Liver (tissue), 9 donors: ENCODE measurements around the gene ADGRF5. TPM values are rescaled to one million over a fixed set of nuclear protein-coding genes. Genes with fewer than 3 reads are reported as not detected.

Experiments used
- DNase-seq: peaks from one replicate; pipeline ENCODE4 v3.0.0-alpha.2; 2017; ENCODE audit warnings: low spot score
- H3K27ac ChIP-seq, 2 donors: one replicate each; pipeline ENCODE4 v1.7.0; 2013; ENCODE audit warnings: inconsistent platforms in 2 of 2, low read length in 2 of 2, control low read depth in 1 of 2, low read depth in 1 of 2, mild to moderate bottlenecking in 1 of 2
- H3K27me3 ChIP-seq, 4 donors: one replicate each; pipeline versions ENCODE4 v1.6.1 to v1.7.0; 2013; ENCODE audit warnings: low read length in 3 of 4, inconsistent platforms in 1 of 4, mild to moderate bottlenecking in 1 of 4, moderate library complexity in 1 of 4; ENCODE audit not compliant: control insufficient read depth in 4 of 4, insufficient read depth in 4 of 4
- H3K36me3 ChIP-seq, 4 donors: one replicate each; pipeline versions ENCODE4 v1.6.1 to v1.7.0; 2013; ENCODE audit warnings: low read length in 3 of 4, mild to moderate bottlenecking in 3 of 4, low read depth in 1 of 4, moderate library complexity in 1 of 4; ENCODE audit not compliant: control insufficient read depth in 4 of 4, insufficient read depth in 3 of 4
- H3K4me1 ChIP-seq, 4 donors: one replicate each; pipeline versions ENCODE4 v1.6.1 to v1.7.0; 2013; ENCODE audit warnings: low read length in 3 of 4, mild to moderate bottlenecking in 3 of 4, moderate library complexity in 1 of 4; ENCODE audit not compliant: control insufficient read depth in 4 of 4, insufficient read depth in 4 of 4
- H3K4me3 ChIP-seq, 3 donors: one replicate each; pipeline versions ENCODE4 v1.6.1 to v1.7.0; 2013; ENCODE audit warnings: low read length in 3 of 3, control low read depth in 1 of 3, low read depth in 1 of 3, mild to moderate bottlenecking in 1 of 3
- H3K9ac ChIP-seq, 2 donors: one replicate each; pipeline ENCODE4 v1.7.0; 2013; ENCODE audit warnings: low read length in 2 of 2, mild to moderate bottlenecking in 2 of 2, moderate library complexity in 2 of 2, control low read depth in 1 of 2, low read depth in 1 of 2
- H3K9me3 ChIP-seq, 4 donors: one replicate each; pipeline versions ENCODE4 v1.6.1 to v1.7.0; 2013; ENCODE audit warnings: low read length in 3 of 4; ENCODE audit not compliant: control insufficient read depth in 4 of 4
- ATF3 ChIP-seq: IDR thresholded peaks from 2 replicates; pipeline ENCODE4 v1.6.1; 2016; ENCODE audit warnings: antibody characterized with exemption
- FOXA2 ChIP-seq: IDR thresholded peaks from 2 replicates; pipeline ENCODE4 v1.6.1; 2016; ENCODE audit warnings: antibody characterized with exemption
- GABPA ChIP-seq, 2 donors: IDR thresholded peaks in 1 of 2; conservative IDR thresholded peaks in 1 of 2; 2 replicates each; pipeline ENCODE4 v1.6.1; 2016; ENCODE audit warnings: antibody characterized with exemption in 2 of 2, mild to moderate bottlenecking in 1 of 2, moderate library complexity in 1 of 2
- HNF4A ChIP-seq, 2 donors: conservative IDR thresholded peaks; 2 replicates each; pipeline ENCODE4 v1.6.1; 2016; ENCODE audit warnings: antibody characterized with exemption in 2 of 2, mild to moderate bottlenecking in 2 of 2
- HNF4G ChIP-seq: IDR thresholded peaks from 2 replicates; pipeline ENCODE4 v1.6.1; 2016; ENCODE audit warnings: antibody characterized with exemption
- JUND ChIP-seq, 2 donors: IDR thresholded peaks; 2 replicates each; pipeline ENCODE4 v1.6.1; 2016; ENCODE audit warnings: antibody characterized with exemption in 2 of 2
- MAX ChIP-seq: IDR thresholded peaks from 2 replicates; pipeline ENCODE4 v1.6.1; 2016; ENCODE audit warnings: antibody characterized with exemption
- NR2F2 ChIP-seq: IDR thresholded peaks from 2 replicates; pipeline ENCODE4 v1.6.1; 2016; ENCODE audit warnings: antibody characterized with exemption
- REST ChIP-seq: IDR thresholded peaks from 2 replicates; pipeline ENCODE4 v1.6.1; 2016; ENCODE audit warnings: antibody characterized with exemption, mild to moderate bottlenecking
- RXRA ChIP-seq, 2 donors: IDR thresholded peaks; 2 replicates each; pipeline ENCODE4 v1.6.1; 2017 to 2018; ENCODE audit warnings: antibody characterized with exemption in 2 of 2, mild to moderate bottlenecking in 1 of 2
- SP1 ChIP-seq: IDR thresholded peaks from 2 replicates; pipeline ENCODE4 v1.6.1; 2018; ENCODE audit warnings: antibody characterized with exemption, mild to moderate bottlenecking
- TAF1 ChIP-seq: conservative IDR thresholded peaks from 2 replicates; pipeline ENCODE4 v1.6.1; 2016; ENCODE audit warnings: antibody characterized with exemption, mild to moderate bottlenecking
- YY1 ChIP-seq: IDR thresholded peaks from 2 replicates; pipeline ENCODE4 v1.6.1; 2016; ENCODE audit warnings: antibody characterized with exemption, mild to moderate bottlenecking
- ZBTB33 ChIP-seq: IDR thresholded peaks from 2 replicates; pipeline ENCODE4 v1.6.1; 2016; ENCODE audit warnings: antibody characterized with exemption
- WGBS: extraction: QIAGEN DNeasy Blood & Tissue Kit; methylation state at CpG from one replicate; pipeline ENCODE4 v1.1.7; 2013; 5-methylcytosine and 5-hydroxymethylcytosine counted together
- polyA plus RNA-seq, 2 donors: library from polyadenylated mRNA; stranded (reverse) in 1 of 2; unstranded in 1 of 2; fragments of 200-250 nt in 1 of 2; fragments of >200 nt in 1 of 2; fragmentation: Nextera tagmentation in 1 of 2; extraction: Ambion mirVana in 1 of 2; gene quantifications; one replicate each; pipeline versions ENCODE4 v1.2.1 to v1.2.3, GENCODE V29; 2013 to 2015
- total RNA-seq, 2 donors: library from RNA; depleted of rRNA; stranded (reverse); fragments of >200 nt; gene quantifications; one replicate each; pipeline ENCODE4 v1.2.3, GENCODE V29; 2014
- TF ChIP-seq, protein P1 (sequence below): fragments of 150-350 bp; IDR thresholded peaks from 2 replicates; pipeline ENCODE4 v1.5.1; 2017; ENCODE audit warnings: improper control_type of control experiment, low read depth, low read length; ENCODE audit not compliant: missing input control
- donor health status: healthy.
- donor health status: healthy.
- donor health status: healthy.
- donor health status: healthy.
- donor health status: healthy.

ADGRF5 gene
- total and polyA plus RNA-seq, 4 donors = 4.9 to 19.9 (median 7.4) TPM

DNA sequence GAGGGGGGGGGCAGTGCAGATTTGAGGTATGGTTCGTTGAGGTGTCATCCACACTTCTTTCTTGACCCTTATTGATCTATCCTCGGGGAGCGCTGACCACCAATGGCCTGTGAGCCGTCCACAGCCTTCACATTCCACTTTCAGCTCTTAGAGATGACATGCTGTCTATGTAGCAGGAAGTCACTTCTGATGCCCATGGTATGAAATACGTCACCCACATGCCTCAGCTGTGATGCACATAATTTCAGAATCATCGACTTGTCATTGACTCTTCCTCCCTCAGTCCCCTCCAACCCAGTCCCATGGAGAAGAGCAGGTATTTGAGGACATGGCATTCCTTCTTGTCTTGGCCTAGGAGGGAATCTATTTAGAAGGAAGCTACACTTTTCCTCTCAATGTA lies 4.7 kb upstream of the ADGRF5 start (continued):
- TF ChIP-seq, protein P1, sequence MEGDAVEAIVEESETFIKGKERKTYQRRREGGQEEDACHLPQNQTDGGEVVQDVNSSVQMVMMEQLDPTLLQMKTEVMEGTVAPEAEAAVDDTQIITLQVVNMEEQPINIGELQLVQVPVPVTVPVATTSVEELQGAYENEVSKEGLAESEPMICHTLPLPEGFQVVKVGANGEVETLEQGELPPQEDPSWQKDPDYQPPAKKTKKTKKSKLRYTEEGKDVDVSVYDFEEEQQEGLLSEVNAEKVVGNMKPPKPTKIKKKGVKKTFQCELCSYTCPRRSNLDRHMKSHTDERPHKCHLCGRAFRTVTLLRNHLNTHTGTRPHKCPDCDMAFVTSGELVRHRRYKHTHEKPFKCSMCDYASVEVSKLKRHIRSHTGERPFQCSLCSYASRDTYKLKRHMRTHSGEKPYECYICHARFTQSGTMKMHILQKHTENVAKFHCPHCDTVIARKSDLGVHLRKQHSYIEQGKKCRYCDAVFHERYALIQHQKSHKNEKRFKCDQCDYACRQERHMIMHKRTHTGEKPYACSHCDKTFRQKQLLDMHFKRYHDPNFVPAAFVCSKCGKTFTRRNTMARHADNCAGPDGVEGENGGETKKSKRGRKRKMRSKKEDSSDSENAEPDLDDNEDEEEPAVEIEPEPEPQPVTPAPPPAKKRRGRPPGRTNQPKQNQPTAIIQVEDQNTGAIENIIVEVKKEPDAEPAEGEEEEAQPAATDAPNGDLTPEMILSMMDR = no peak
- no peak for TF ChIP-seq TAF1
- TF ChIP-seq HNF4G = no peak
- no peak for TF ChIP-seq SP1

- H3K27me3 ChIP-seq = no peaks in the 10 kb centered on the region
- H3K27ac ChIP-seq = no peak overlapping the region
- H3K36me3 ChIP-seq = no peaks in the 10 kb centered on the region
- no peak overlapping the region for H3K9ac ChIP-seq
- no peaks in the 10 kb centered on the region for H3K9me3 ChIP-seq
- TF ChIP-seq RXRA (IDR thresholded peaks at IDR 0.05) (no peak), NR2F2 (peak; percentile 81)
- TF ChIP-seq, protein P1 = no peak
- no peak for DNase-seq
- H3K4me1 ChIP-seq = no peaks in the 10 kb centered on the region
- WGBS = 64% methylated on average over 6 of the region's 6 CpGs
- H3K4me3 ChIP-seq = no peak overlapping the region
These were observed 4.0 kb upstream of the ADGRF5 start for GRCh38 chr6:46925563-46926253.

- no peaks in the 10 kb centered on the region for H3K27me3 ChIP-seq
- H3K36me3 ChIP-seq = no peaks in the 10 kb centered on the region
- no peak overlapping the region for H3K4me3 ChIP-seq
- WGBS = 88% methylated on average over 7 of the region's 7 CpGs
- no peak for DNase-seq
- H3K27ac ChIP-seq = no peak overlapping the region
- no peak for TF ChIP-seq TAF1
- no peaks in the 10 kb centered on the region for H3K9me3 ChIP-seq
- no peak overlapping the region for H3K9ac ChIP-seq
- H3K4me1 ChIP-seq = no peaks in the 10 kb centered on the region
These were observed 1.7 kb upstream of the ADGRF5 start for GRCh38 chr6:46923476-46923875.

DNA sequence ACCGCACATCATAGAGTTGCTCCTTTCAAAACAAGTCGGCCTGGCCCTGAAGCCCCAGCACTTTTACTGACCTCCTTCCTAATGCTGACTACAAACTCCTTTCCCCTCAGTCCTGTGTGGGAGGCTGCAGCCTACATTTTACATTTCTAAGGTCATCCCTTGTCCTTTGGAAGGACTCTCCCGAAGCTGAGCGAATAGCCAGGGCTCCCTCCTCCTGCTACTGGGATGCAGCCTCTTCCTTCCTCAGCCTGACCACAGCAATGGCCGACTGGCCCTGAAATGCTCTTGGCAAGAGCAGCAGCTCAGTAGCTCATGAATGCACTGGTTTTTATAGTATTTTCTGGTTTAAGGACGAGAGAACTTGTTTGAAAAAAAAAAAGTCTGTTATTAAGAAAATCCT lies 679 bp downstream of the ADGRF5 start:
- Histone ChIP-seq H3K9ac (no peak overlapping the region), H3K27ac (peak overlapping the region in 1 of 2 donors; percentile 39), H3K4me3 (peak overlapping the region in 1 of 3 donors; percentile 14), H3K36me3 (no peaks in the 10 kb centered on the region), H3K9me3 (no peaks in the 10 kb centered on the region), H3K27me3 (no peaks in the 10 kb centered on the region), H3K4me1 (no peaks in the 10 kb centered on the region)
- WGBS = 81% methylated on average over 6 of the region's 6 CpGs
- DNase-seq = no peak
- no peak for TF ChIP-seq ZBTB33
- no peak for TF ChIP-seq SP1
- TF ChIP-seq GABPA (IDR thresholded peaks at IDR 0.05 in 1 of 2, conservative IDR thresholded peaks at IDR 0.05 in 1 of 2) = no peak
- TF ChIP-seq RXRA (IDR thresholded peaks at IDR 0.05) = no peak
- no peak for TF ChIP-seq YY1
- no peak for TF ChIP-seq ATF3
- no peak for TF ChIP-seq NR2F2
- no peak for TF ChIP-seq REST
- no peak for TF ChIP-seq JUND (IDR thresholded peaks at IDR 0.05)
- no peak for TF ChIP-seq HNF4G
- no peak for TF ChIP-seq HNF4A (conservative IDR thresholded peaks at IDR 0.05)
- no peak for TF ChIP-seq FOXA2
- no peak for TF ChIP-seq MAX
